Liver (tissue), 9 donors: Measurements from ENCODE around the gene ALG5. TPM values are rescaled to one million over a fixed set of nuclear protein-coding genes. Genes with fewer than 3 reads are reported as not detected.

Experiments used
- DNase-seq: peaks from one replicate; pipeline ENCODE4 v3.0.0-alpha.2; 2017; ENCODE audit warnings: low spot score
- H3K27ac ChIP-seq, 2 donors: one replicate each; pipeline ENCODE4 v1.7.0; 2013; ENCODE audit warnings: inconsistent platforms in 2 of 2, low read length in 2 of 2, control low read depth in 1 of 2, low read depth in 1 of 2, mild to moderate bottlenecking in 1 of 2
- H3K27me3 ChIP-seq, 4 donors: one replicate each; pipeline versions ENCODE4 v1.6.1 to v1.7.0; 2013; ENCODE audit warnings: low read length in 3 of 4, inconsistent platforms in 1 of 4, mild to moderate bottlenecking in 1 of 4, moderate library complexity in 1 of 4; ENCODE audit not compliant: control insufficient read depth in 4 of 4, insufficient read depth in 4 of 4
- H3K36me3 ChIP-seq, 4 donors: one replicate each; pipeline versions ENCODE4 v1.6.1 to v1.7.0; 2013; ENCODE audit warnings: low read length in 3 of 4, mild to moderate bottlenecking in 3 of 4, low read depth in 1 of 4, moderate library complexity in 1 of 4; ENCODE audit not compliant: control insufficient read depth in 4 of 4, insufficient read depth in 3 of 4
- H3K4me1 ChIP-seq, 4 donors: one replicate each; pipeline versions ENCODE4 v1.6.1 to v1.7.0; 2013; ENCODE audit warnings: low read length in 3 of 4, mild to moderate bottlenecking in 3 of 4, moderate library complexity in 1 of 4; ENCODE audit not compliant: control insufficient read depth in 4 of 4, insufficient read depth in 4 of 4
- H3K4me3 ChIP-seq, 3 donors: one replicate each; pipeline versions ENCODE4 v1.6.1 to v1.7.0; 2013; ENCODE audit warnings: low read length in 3 of 3, control low read depth in 1 of 3, low read depth in 1 of 3, mild to moderate bottlenecking in 1 of 3
- H3K9ac ChIP-seq, 2 donors: one replicate each; pipeline ENCODE4 v1.7.0; 2013; ENCODE audit warnings: low read length in 2 of 2, mild to moderate bottlenecking in 2 of 2, moderate library complexity in 2 of 2, control low read depth in 1 of 2, low read depth in 1 of 2
- H3K9me3 ChIP-seq, 4 donors: one replicate each; pipeline versions ENCODE4 v1.6.1 to v1.7.0; 2013; ENCODE audit warnings: low read length in 3 of 4; ENCODE audit not compliant: control insufficient read depth in 4 of 4
- EGR1 ChIP-seq, 2 donors: IDR thresholded peaks; 2 replicates each; pipeline ENCODE4 v1.6.1; 2016 to 2018; ENCODE audit warnings: antibody characterized with exemption in 2 of 2, low read depth in 2 of 2
- FOXA1 ChIP-seq: IDR thresholded peaks from 2 replicates; pipeline ENCODE4 v1.6.1; 2016; ENCODE audit warnings: antibody characterized with exemption
- FOXA2 ChIP-seq: IDR thresholded peaks from 2 replicates; pipeline ENCODE4 v1.6.1; 2016; ENCODE audit warnings: antibody characterized with exemption
- HNF4A ChIP-seq, 2 donors: conservative IDR thresholded peaks; 2 replicates each; pipeline ENCODE4 v1.6.1; 2016; ENCODE audit warnings: antibody characterized with exemption in 2 of 2, mild to moderate bottlenecking in 2 of 2
- JUND ChIP-seq, 2 donors: IDR thresholded peaks; 2 replicates each; pipeline ENCODE4 v1.6.1; 2016; ENCODE audit warnings: antibody characterized with exemption in 2 of 2
- ZBTB33 ChIP-seq: IDR thresholded peaks from 2 replicates; pipeline ENCODE4 v1.6.1; 2016; ENCODE audit warnings: antibody characterized with exemption
- WGBS: extraction: QIAGEN DNeasy Blood & Tissue Kit; methylation state at CpG from one replicate; pipeline ENCODE4 v1.1.7; 2013; 5-methylcytosine and 5-hydroxymethylcytosine counted together
- polyA plus RNA-seq, 2 donors: library from polyadenylated mRNA; stranded (reverse) in 1 of 2; unstranded in 1 of 2; fragments of 200-250 nt in 1 of 2; fragments of >200 nt in 1 of 2; fragmentation: Nextera tagmentation in 1 of 2; extraction: Ambion mirVana in 1 of 2; gene quantifications; one replicate each; pipeline versions ENCODE4 v1.2.1 to v1.2.3, GENCODE V29; 2013 to 2015
- total RNA-seq, 2 donors: library from RNA; depleted of rRNA; stranded (reverse); fragments of >200 nt; gene quantifications; one replicate each; pipeline ENCODE4 v1.2.3, GENCODE V29; 2014
- donor health status: healthy.
- donor health status: healthy.
- donor health status: healthy.
- donor health status: healthy.
- donor health status: healthy.

Gene ALG5
- total and polyA plus RNA-seq, 4 donors, result 20.7 to 60.1 (median 37.5) TPM

DNA sequence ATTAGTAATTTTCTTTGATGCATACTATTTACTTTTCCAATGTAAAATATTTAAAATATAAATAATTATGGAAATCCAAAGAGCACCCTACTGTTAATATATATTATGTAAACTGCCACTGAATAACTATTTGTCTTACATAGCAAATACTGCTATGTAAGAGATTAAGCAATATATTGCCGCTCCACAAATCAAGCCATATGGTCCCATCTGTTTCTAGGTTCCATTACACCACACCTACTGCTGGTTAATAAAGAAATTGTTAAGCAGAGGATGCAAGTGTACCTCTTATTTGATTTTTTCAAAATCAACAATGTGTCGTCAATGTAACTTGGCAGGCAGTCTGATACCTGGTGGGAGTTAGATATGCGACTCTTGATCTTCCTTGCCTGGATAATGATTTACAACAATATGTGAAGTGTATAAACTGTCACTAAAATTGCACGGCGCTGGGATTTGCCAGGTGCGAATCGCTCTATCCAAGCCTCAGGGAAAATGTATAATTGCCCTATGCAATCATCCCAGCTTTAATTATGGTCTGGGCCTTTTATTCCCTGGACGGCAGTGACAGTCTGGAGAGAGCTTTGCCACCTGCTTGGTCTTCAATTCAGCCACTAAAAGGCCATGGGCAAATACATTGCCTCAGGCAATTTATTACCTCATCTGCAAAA, 95.1 kb downstream of the ALG5 start:
- TF ChIP-seq ZBTB33 (no peak), JUND (IDR thresholded peaks at IDR 0.05) (no peak), HNF4A (conservative IDR thresholded peaks at IDR 0.05) (no peak), FOXA2 (no peak), FOXA1 (no peak), EGR1 (IDR thresholded peaks at IDR 0.05; ENCODE audit: low read depth in 2 of 2) (no peak)
- DNase-seq, result no peak
- no peak overlapping the region for H3K27ac ChIP-seq
- no peaks in the 10 kb centered on the region for H3K27me3 ChIP-seq
- 40% methylated on average over 8 of the region's 8 CpGs for WGBS
- H3K9me3 ChIP-seq, result no peaks in the 10 kb centered on the region
- H3K4me3 ChIP-seq, result no peak overlapping the region
- no peaks in the 10 kb centered on the region for H3K36me3 ChIP-seq
- no peak overlapping the region for H3K9ac ChIP-seq
- H3K4me1 ChIP-seq, result peaks cover 0 to 2% (median 0%) of the 10 kb centered on the region in 4 donors

Other genes starting within 250 kb of the ALG5 start
- 1 to 10 TPM; 2.4 to 3.4 TPM for gene RFXAP, start 180.1 kb downstream of the ALG5 start, total RNA-seq
- 1 to 10 TPM in 1 of 2 donors, under 1 TPM in 1; 0.60 to 1.3 TPM for gene RFXAP, start 180.1 kb downstream of the ALG5 start, polyA plus RNA-seq
- gene SMAD9, start 79.1 kb downstream of the ALG5 start, total RNA-seq, result 1 to 10 TPM; 1.2 to 1.3 TPM
- gene SMAD9, start 79.1 kb downstream of the ALG5 start, polyA plus RNA-seq, result under 1 TPM; 0.51 to 0.74 TPM
- gene EXOSC8, start 1.4 kb upstream of the ALG5 start, total RNA-seq, result 10 to 100 TPM; 11.3 to 20.9 TPM
- gene EXOSC8, start 1.4 kb upstream of the ALG5 start, polyA plus RNA-seq, result 10 to 100 TPM in 1 of 2 donors, 1 to 10 TPM in 1; 9.9 to 23.9 TPM
- 10 to 100 TPM; 22.2 to 23.1 TPM for gene SUPT20H, start 60.3 kb upstream of the ALG5 start, total RNA-seq
- 10 to 100 TPM in 1 of 2 donors, 1 to 10 TPM in 1; 6.5 to 12.1 TPM for gene SUPT20H, start 60.3 kb upstream of the ALG5 start, polyA plus RNA-seq
- gene CSNK1A1L, start 106.3 kb upstream of the ALG5 start, total RNA-seq, result not detected
- not detected for gene CSNK1A1L, start 106.3 kb upstream of the ALG5 start, polyA plus RNA-seq